PC-3 (cell line): ENCODE results near the gene EFEMP1. TPM values are rescaled to one million over a fixed set of nuclear protein-coding genes. Genes with fewer than 3 reads are reported as not detected.

ENCODE experiments used
- ATAC-seq: fragments of 200-7000 bp; cut with Tn5 transposase; 2 replicates; pipeline ENCODE4 v1.9.1; 2020; ENCODE audit warnings: mild to moderate bottlenecking, moderate library complexity
- BruUV-seq: library from RNA; stranded (reverse); fragments of 400-500 nt; replicated peaks from 2 replicates; lab custom pipeline; 2021; lab: Mats Ljungman, UMichigan
- CTCF ChIA-PET: fragments of 300-600 bp; sonication (Branson Sonifier 250); formaldehyde crosslinking; loops from one replicate; lab custom pipeline; 2022; ENCODE audit warnings: antibody characterized with exemption; lab: Charles Lee
- POLR2A ChIA-PET: fragments of 300-600 bp; sonication (Branson Sonifier 250); formaldehyde crosslinking; loops from one replicate; lab custom pipeline; 2022; ENCODE audit warnings: antibody characterized with exemption; ENCODE audit not compliant: unreplicated experiment; lab: Charles Lee
- DNase-seq: peaks from one replicate; pipeline ENCODE4 v3.0.0-alpha.2; 2015
- H2AFZ ChIP-seq: fragments of 300-600 bp; sonication (generic); 2 replicates; pipeline ENCODE4 v1.6.0; 2016; ENCODE audit warnings: antibody characterized with exemption, low read length
- H3F3A ChIP-seq: fragments of 300-600 bp; sonication (generic); one replicate; pipeline ENCODE4 v1.6.0; 2017; ENCODE audit warnings: antibody characterized with exemption, low read length, control low read depth, mild to moderate bottlenecking; ENCODE audit not compliant: unreplicated experiment
- H3K27ac ChIP-seq: fragments of 300-600 bp; sonication (generic); 2 replicates; pipeline ENCODE4 v1.5.1; 2016; ENCODE audit warnings: mild to moderate bottlenecking, low read length
- H3K27me3 ChIP-seq: fragments of 300-600 bp; sonication (generic); 2 replicates; pipeline ENCODE4 v1.6.1; 2016; ENCODE audit warnings: low read length, mixed read lengths
- H3K36me3 ChIP-seq: fragments of 300-600 bp; sonication (generic); 2 replicates; pipeline ENCODE4 v1.6.1; 2016; ENCODE audit warnings: low read depth, mixed run types, low read length, mixed read lengths
- H3K4me1 ChIP-seq: fragments of 300-600 bp; sonication (generic); 2 replicates; pipeline ENCODE4 v1.5.1; 2016; ENCODE audit warnings: low read length; ENCODE audit not compliant: insufficient read depth
- H3K4me2 ChIP-seq: fragments of 300-600 bp; sonication (generic); 2 replicates; pipeline ENCODE4 v1.6.0; 2016; ENCODE audit warnings: low read length
- H3K4me3 ChIP-seq: fragments of 300-600 bp; sonication (generic); 2 replicates; pipeline ENCODE4 v1.5.1; 2016; ENCODE audit warnings: mild to moderate bottlenecking, low read length, mixed read lengths
- H3K79me2 ChIP-seq: fragments of 300-600 bp; sonication (generic); 2 replicates; pipeline ENCODE4 v1.6.1; 2017; ENCODE audit warnings: low read length, mixed read lengths
- H3K9ac ChIP-seq: fragments of 300-600 bp; sonication (generic); 2 replicates; pipeline ENCODE4 v1.6.0; 2016; ENCODE audit warnings: mild to moderate bottlenecking, low read length
- H3K9me2 ChIP-seq: fragments of 300-600 bp; sonication (generic); replicated peaks from 2 replicates; pipeline ENCODE4 v1.6.1; 2016; ENCODE audit warnings: mixed run types, low read length, mixed read lengths
- H3K9me3 ChIP-seq: fragments of 300-600 bp; sonication (generic); 2 replicates; pipeline ENCODE4 v1.6.1; 2016; ENCODE audit warnings: low read length, mixed read lengths
- H4K20me1 ChIP-seq: fragments of 300-600 bp; sonication (generic); 2 replicates; pipeline ENCODE4 v1.6.1; 2016; ENCODE audit warnings: low read length, mixed read lengths
- EZH2 ChIP-seq: fragments of 300-600 bp; sonication (generic); IDR thresholded peaks from one replicate; pipeline ENCODE4 v1.6.1; 2017; ENCODE audit warnings: antibody characterized with exemption, mild to moderate bottlenecking, low read length; ENCODE audit not compliant: unreplicated experiment
- EZH2phosphoT487 ChIP-seq: fragments of 300-600 bp; sonication (generic); IDR thresholded peaks from 2 replicates; pipeline ENCODE4 v1.6.1; 2018; ENCODE audit warnings: mild to moderate bottlenecking, antibody characterized with exemption, low read length, borderline replicate concordance
- intact Hi-C: fragments of 100-400 bp; cut with micrococcal nuclease; formaldehyde crosslinking; loops from 2 replicates; pipeline ENCODE4 v1.9.0; 2023
- total RNA-seq: library from RNA; depleted of rRNA; stranded (reverse); fragments of >200 nt; gene quantifications from 2 replicates; pipeline ENCODE4 v1.2.3, GENCODE V29; 2014
- TF ChIP-seq, protein P1 (sequence below): fragments of 300-600 bp; sonication (generic); conservative IDR thresholded peaks from 2 replicates; pipeline ENCODE4 v1.5.1; 2017; ENCODE audit warnings: antibody characterized with exemption, low read depth, mild to moderate bottlenecking, low read length

Gene EFEMP1
- total RNA-seq, 1 experiment from 2014 or later, result 59.6 TPM

- Histone ChIP-seq H3K27me3 (no peaks in the 10 kb centered on the region), H3K9me3 (no peaks in the 10 kb centered on the region), H3K4me2 (no peak overlapping the region), H3F3A (peaks cover 4% of the 10 kb centered on the region), H2AFZ (no peak overlapping the region), H3K27ac (no peak overlapping the region), H3K9me2 (no peaks in the 10 kb centered on the region), H3K4me1 (peaks cover 33% of the 10 kb centered on the region), H3K79me2 (no peaks in the 10 kb centered on the region), H3K9ac (no peak overlapping the region), H3K4me3 (no peak overlapping the region), H4K20me1 (no peaks in the 10 kb centered on the region), H3K36me3 (no peaks in the 10 kb centered on the region)
- ChIA-PET POLR2A (no interaction called here), CTCF (no interaction called here)
- no peak for DNase-seq
- no peak for ATAC-seq
- BruUV-seq, result no TSS peak
- TF ChIP-seq EZH2, result no peak
- TF ChIP-seq, protein P1, sequence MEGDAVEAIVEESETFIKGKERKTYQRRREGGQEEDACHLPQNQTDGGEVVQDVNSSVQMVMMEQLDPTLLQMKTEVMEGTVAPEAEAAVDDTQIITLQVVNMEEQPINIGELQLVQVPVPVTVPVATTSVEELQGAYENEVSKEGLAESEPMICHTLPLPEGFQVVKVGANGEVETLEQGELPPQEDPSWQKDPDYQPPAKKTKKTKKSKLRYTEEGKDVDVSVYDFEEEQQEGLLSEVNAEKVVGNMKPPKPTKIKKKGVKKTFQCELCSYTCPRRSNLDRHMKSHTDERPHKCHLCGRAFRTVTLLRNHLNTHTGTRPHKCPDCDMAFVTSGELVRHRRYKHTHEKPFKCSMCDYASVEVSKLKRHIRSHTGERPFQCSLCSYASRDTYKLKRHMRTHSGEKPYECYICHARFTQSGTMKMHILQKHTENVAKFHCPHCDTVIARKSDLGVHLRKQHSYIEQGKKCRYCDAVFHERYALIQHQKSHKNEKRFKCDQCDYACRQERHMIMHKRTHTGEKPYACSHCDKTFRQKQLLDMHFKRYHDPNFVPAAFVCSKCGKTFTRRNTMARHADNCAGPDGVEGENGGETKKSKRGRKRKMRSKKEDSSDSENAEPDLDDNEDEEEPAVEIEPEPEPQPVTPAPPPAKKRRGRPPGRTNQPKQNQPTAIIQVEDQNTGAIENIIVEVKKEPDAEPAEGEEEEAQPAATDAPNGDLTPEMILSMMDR, result no peak
- intact Hi-C loops, result no loop called here
Measured at GRCh38 chr2:55882954-55883353, 40.6 kb downstream of the EFEMP1 start.

GRCh38 chr2:55880416-55881143, 43.0 kb downstream of the EFEMP1 start:
- Histone ChIP-seq H3K9me3 (no peaks in the 10 kb centered on the region), H3K4me1 (peaks cover 21% of the 10 kb centered on the region), H3K9me2 (no peaks in the 10 kb centered on the region), H3F3A (no peaks in the 10 kb centered on the region), H3K36me3 (no peaks in the 10 kb centered on the region), H2AFZ (no peak overlapping the region), H3K27me3 (no peaks in the 10 kb centered on the region), H3K79me2 (no peaks in the 10 kb centered on the region), H3K4me3 (no peak overlapping the region), H4K20me1 (no peaks in the 10 kb centered on the region), H3K27ac (no peak overlapping the region), H3K9ac (no peak overlapping the region), H3K4me2 (no peak overlapping the region)
- TF ChIP-seq, protein P1, result no peak
- TF ChIP-seq EZH2phosphoT487 (no peak), EZH2 (no peak)
- BruUV-seq, result no TSS peak
- no peak for ATAC-seq
- intact Hi-C loops, result no loop called here
- DNase-seq, result no peak
- ChIA-PET POLR2A (no interaction called here), CTCF (no interaction called here)

DNA sequence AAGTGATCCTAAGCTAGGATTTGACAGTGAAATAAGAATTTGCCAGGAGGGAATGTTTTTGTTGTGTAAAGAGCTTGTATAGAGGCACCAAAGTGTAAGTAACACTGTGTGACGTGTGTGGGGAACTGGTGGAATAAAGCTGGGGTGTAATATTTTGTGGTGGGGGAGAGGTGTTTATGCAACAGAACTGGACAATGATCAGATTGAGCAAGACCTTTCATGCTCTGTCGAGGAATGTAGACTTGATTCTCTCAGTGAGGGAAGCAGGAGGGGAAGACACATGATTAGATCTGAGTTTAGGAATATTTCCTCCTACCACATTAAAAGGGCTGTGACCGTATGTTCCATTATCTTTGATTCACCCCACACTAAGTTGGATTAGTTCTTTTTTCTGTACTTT, 43.6 kb downstream of the EFEMP1 start:
- no TSS peak for BruUV-seq
- ATAC-seq (no peak), DNase-seq (no peak)
- H3K9me2 ChIP-seq, result no peaks in the 10 kb centered on the region
- CTCF ChIA-PET, result no interaction called here
- H3K4me3 ChIP-seq, result no peak overlapping the region
- H3K27me3 ChIP-seq, result no peaks in the 10 kb centered on the region
- no peaks in the 10 kb centered on the region for H4K20me1 ChIP-seq
- H2AFZ ChIP-seq, result no peak overlapping the region
- TF ChIP-seq, protein P1, result no peak
- no peak for TF ChIP-seq EZH2phosphoT487
- TF ChIP-seq EZH2, result no peak
- POLR2A ChIA-PET, result no interaction called here
- H3K4me1 ChIP-seq, result peaks cover 18% of the 10 kb centered on the region
- no peaks in the 10 kb centered on the region for H3K9me3 ChIP-seq
- H3K79me2 ChIP-seq, result no peaks in the 10 kb centered on the region
- H3K27ac ChIP-seq, result no peak overlapping the region
- intact Hi-C loops, result no loop called here
- no peak overlapping the region for H3K4me2 ChIP-seq
- no peaks in the 10 kb centered on the region for H3F3A ChIP-seq
- no peaks in the 10 kb centered on the region for H3K36me3 ChIP-seq
- H3K9ac ChIP-seq, result no peak overlapping the region
